ENCODE measurements around the gene DEFB124.

DNA sequence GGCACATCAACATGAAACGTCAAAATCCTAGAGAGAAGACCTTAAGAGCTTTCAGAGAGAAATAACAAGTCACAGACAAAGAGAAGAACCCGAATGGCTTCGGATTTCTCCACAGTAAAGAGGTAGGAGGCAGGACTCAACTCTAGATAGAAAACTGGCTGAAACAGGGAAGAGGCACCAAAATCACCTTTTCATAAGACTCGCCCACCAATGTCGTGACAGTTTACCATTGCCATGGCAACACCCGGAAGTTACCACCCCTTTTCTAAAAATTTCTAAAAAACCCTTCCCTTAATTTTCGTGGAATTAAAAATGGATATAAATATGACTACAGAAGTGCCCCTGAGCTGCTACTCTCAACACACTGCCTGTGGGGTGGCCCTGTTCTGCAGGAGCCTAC lies 56.6 kb downstream of the DEFB124 start:
- no peak for TF ChIP-seq CTCF (IDR thresholded peaks at IDR 0.05)
- no peak for TF ChIP-seq ZFX (IDR thresholded peaks at IDR 0.05; ENCODE audit: borderline replicate concordance)

Measured in 22Rv1 (cell line).